Transverse colon (tissue), 4 donors: ENCODE data around the gene C9orf152. TPM values are rescaled to one million over a fixed set of nuclear protein-coding genes. Genes with fewer than 3 reads are reported as not detected.

Experiments used
- DNase-seq: peaks from one replicate; pipeline ENCODE4 v3.0.0-alpha.2; 2019
- H3K27ac ChIP-seq, 4 donors: fragments of 200-600 bp; sonication (generic); 2 replicates each; pipeline ENCODE4 v1.5.1; 2016 to 2018; ENCODE audit warnings: inconsistent platforms in 4 of 4
- H3K27me3 ChIP-seq: fragments of 200-600 bp; sonication (generic); 2 replicates; pipeline ENCODE4 v1.5.1; 2017; ENCODE audit warnings: inconsistent platforms
- H3K36me3 ChIP-seq, 4 donors: fragments of 200-600 bp; sonication (generic); 2 replicates each; pipeline ENCODE4 v1.5.1; 2017 to 2019; ENCODE audit warnings: inconsistent platforms in 4 of 4
- H3K4me1 ChIP-seq, 4 donors: fragments of 200-600 bp; sonication (generic); 2 replicates each; pipeline ENCODE4 v1.5.1; 2017 to 2020; ENCODE audit warnings: inconsistent platforms in 4 of 4
- H3K4me3 ChIP-seq, 4 donors: fragments of 200-600 bp; sonication (generic); 1 replicate in 1 of 4; 2 replicates in 3 of 4; pipeline versions ENCODE4 v1.5.1 to v1.6.1; 2017 to 2019; ENCODE audit warnings: inconsistent platforms in 4 of 4
- H3K9me3 ChIP-seq, 2 donors: fragments of 200-600 bp; sonication (generic); 2 replicates each; pipeline ENCODE4 v1.5.1; 2017 to 2019; ENCODE audit warnings: inconsistent platforms in 2 of 2
- EP300 ChIP-seq: sonication (generic); formaldehyde crosslinking; IDR thresholded peaks from one replicate; pipeline ENCODE4 v1.6.1; 2017; ENCODE audit warnings: antibody characterized with exemption, low read depth
- POLR2A ChIP-seq: fragments of 450-650 bp; IDR thresholded peaks from one replicate; pipeline ENCODE4 v1.6.1; 2016; ENCODE audit warnings: antibody characterized with exemption, mild to moderate bottlenecking, moderate library complexity
- POLR2AphosphoS5 ChIP-seq, 3 donors: sonication (generic); formaldehyde crosslinking; IDR thresholded peaks; one replicate each; pipeline ENCODE4 v1.6.1; 2016; ENCODE audit warnings: antibody characterized with exemption in 3 of 3
- WGBS, 2 donors: methylation state at CpG; one replicate each; pipeline ENCODE4 v1.1.5; 2018; ENCODE audit warnings: low coverage in 1 of 2; 5-methylcytosine and 5-hydroxymethylcytosine counted together
- in situ Hi-C, 4 donors: fragments of 200-750 bp; cut with MboI; loops; one replicate each; pipeline versions ENCODE4 v1.15.0 to v1.15.1; 2017; ENCODE audit warnings: low sequenced_read_pairs in 3 of 4, low pct_ligation_motif_present in 1 of 4, low pct_unique_long_range_greater_than_20kb in 1 of 4
- intact Hi-C: fragments of 100-400 bp; cut with DNase I; formaldehyde crosslinking; loops from one replicate; pipeline ENCODE4 v1.15.1; 2023; ENCODE audit warnings: low total_unique reads
- total RNA-seq, 4 donors: library from RNA; depleted of rRNA; stranded (reverse); fragments of >200 nt; gene quantifications; one replicate each; pipeline ENCODE4 v1.1.0, GENCODE V29; 2016
- TF ChIP-seq, protein P1 (sequence below), 5 experiments: fragments of 200-600 bp in 3 of 5; fragments of 450-650 bp in 2 of 5; sonication (generic) in 3 of 5; IDR thresholded peaks; 1 replicate in 2 of 5; 2 replicates in 3 of 5; pipeline ENCODE4 v1.5.1; 2016 to 2017; ENCODE audit warnings: antibody characterized with exemption in 5 of 5, inconsistent platforms in 3 of 5, mild to moderate bottlenecking in 2 of 5, moderate library complexity in 1 of 5

The C9orf152 gene, protein sequence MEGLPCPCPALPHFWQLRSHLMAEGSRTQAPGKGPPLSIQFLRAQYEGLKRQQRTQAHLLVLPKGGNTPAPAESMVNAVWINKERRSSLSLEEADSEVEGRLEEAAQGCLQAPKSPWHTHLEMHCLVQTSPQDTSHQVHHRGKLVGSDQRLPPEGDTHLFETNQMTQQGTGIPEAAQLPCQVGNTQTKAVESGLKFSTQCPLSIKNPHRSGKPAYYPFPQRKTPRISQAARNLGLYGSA
- 10 to 100 TPM in 3 of 4 donors, 1 to 10 TPM in 1; 9.7 to 31.4 (median 16.7) TPM for total RNA-seq

DNA sequence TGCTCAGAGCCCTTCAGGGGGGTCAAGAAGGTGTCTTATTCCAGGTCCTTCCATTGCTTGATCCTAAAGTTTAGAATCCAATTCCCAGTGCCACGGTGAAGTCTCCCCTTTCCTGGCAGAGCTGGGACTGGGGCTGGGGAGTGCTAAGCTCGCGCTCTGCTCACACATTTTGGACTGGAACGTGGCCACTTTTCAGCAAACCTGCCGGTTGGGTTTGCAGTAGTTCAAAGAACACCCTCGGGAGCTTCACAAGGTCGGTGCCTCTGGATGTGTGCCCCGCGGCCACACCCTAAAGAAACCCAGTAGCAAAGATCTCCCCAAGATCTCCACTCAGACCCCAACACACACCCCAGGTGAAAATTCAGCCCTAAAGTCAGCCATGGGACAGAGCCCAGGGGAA, at the start of gene C9orf152:
Gene C9orf152 (minus strand): TSS at position 129 of the 400 bp plus-strand sequence. CDS start 580 bp downstream, outside the sequence.
- no peaks in the 10 kb centered on the region for H3K27me3 ChIP-seq
- peaks cover 0 to 26% (median 4%) of the 10 kb centered on the region in 4 donors for H3K4me1 ChIP-seq
- intact Hi-C loops, result no loop called here
- DNase-seq, result peak; percentile 71
- no peaks in the 10 kb centered on the region for H3K36me3 ChIP-seq
- peak within 1 kb of the TSS; percentile 86 to 89 (median 87) for H3K27ac ChIP-seq
- in situ Hi-C loops, result no loop called here
- TF ChIP-seq POLR2AphosphoS5 (IDR thresholded peaks at IDR 0.05), result peak in 2 of 3 donors; percentile 26 to 41
- TF ChIP-seq, protein P1, sequence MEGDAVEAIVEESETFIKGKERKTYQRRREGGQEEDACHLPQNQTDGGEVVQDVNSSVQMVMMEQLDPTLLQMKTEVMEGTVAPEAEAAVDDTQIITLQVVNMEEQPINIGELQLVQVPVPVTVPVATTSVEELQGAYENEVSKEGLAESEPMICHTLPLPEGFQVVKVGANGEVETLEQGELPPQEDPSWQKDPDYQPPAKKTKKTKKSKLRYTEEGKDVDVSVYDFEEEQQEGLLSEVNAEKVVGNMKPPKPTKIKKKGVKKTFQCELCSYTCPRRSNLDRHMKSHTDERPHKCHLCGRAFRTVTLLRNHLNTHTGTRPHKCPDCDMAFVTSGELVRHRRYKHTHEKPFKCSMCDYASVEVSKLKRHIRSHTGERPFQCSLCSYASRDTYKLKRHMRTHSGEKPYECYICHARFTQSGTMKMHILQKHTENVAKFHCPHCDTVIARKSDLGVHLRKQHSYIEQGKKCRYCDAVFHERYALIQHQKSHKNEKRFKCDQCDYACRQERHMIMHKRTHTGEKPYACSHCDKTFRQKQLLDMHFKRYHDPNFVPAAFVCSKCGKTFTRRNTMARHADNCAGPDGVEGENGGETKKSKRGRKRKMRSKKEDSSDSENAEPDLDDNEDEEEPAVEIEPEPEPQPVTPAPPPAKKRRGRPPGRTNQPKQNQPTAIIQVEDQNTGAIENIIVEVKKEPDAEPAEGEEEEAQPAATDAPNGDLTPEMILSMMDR (IDR thresholded peaks at IDR 0.05), result no peak
- no peaks in the 10 kb centered on the region for H3K9me3 ChIP-seq
- WGBS, 2 donors, result 55% methylated on average over 9 of the region's 9 CpGs; no CpG with 5 or more reads in 1 of the 2 donors
- peak within 1 kb of the TSS in 3 of 4 donors; percentile 31 to 42 (median 35) for H3K4me3 ChIP-seq

DNA sequence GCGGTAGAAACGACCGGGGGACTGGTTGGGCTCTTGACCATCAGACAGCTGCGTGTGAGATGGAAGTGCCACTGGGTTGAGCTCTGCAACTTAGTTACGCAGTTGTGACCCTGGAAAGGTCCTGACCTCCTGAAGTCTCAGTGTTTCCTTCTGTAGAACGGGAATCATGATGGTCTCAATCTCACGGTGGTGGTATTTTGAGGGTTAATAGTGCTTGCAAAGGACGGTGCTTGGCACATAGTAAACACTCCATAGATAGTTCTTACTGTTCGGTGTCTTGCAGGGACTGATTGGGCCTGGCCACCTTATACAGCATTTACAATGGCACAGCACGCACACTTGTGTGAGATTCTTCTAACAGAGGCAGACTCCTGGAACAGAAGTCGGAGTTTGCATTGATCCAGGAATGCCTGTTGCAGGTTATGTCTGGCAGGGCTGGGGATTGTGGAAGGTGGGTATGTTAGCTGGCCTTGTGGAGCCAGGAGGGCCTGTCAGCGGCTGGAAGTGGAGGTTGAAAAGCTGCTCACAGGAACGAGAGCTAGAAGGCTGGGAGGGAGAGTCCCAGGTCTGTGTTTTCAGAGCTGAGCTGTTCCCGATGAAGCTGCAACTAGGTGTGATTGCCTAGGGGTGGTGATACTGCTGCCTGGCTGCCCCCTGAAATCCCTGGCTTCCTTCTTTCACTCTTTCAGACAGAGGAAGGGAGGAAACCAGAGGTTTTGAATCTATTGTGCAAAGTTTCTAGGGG, 49.3 kb upstream of the C9orf152 start:
- TF ChIP-seq POLR2A (no peak), POLR2AphosphoS5 (IDR thresholded peaks at IDR 0.05) (no peak), EP300 (no peak)
- TF ChIP-seq, protein P1 (IDR thresholded peaks at IDR 0.05), result no peak
- no peaks in the 10 kb centered on the region for H3K9me3 ChIP-seq
- H3K4me1 ChIP-seq, result peaks cover 29 to 66% (median 40%) of the 10 kb centered on the region in 4 donors
- intact Hi-C loops (no loop called here), in situ Hi-C loops (no loop called here)
- no peaks in the 10 kb centered on the region for H3K36me3 ChIP-seq
- 0 to 9% methylated on average over 5 to 14 of the region's 14 CpGs for WGBS, 2 donors
- H3K4me3 ChIP-seq, result peak overlapping the region; percentile 58 to 93 (median 82)
- peak overlapping the region; percentile 90 to 98 (median 98) for H3K27ac ChIP-seq
- H3K27me3 ChIP-seq, result no peaks in the 10 kb centered on the region
- DNase-seq, result peak; percentile 40

DNA sequence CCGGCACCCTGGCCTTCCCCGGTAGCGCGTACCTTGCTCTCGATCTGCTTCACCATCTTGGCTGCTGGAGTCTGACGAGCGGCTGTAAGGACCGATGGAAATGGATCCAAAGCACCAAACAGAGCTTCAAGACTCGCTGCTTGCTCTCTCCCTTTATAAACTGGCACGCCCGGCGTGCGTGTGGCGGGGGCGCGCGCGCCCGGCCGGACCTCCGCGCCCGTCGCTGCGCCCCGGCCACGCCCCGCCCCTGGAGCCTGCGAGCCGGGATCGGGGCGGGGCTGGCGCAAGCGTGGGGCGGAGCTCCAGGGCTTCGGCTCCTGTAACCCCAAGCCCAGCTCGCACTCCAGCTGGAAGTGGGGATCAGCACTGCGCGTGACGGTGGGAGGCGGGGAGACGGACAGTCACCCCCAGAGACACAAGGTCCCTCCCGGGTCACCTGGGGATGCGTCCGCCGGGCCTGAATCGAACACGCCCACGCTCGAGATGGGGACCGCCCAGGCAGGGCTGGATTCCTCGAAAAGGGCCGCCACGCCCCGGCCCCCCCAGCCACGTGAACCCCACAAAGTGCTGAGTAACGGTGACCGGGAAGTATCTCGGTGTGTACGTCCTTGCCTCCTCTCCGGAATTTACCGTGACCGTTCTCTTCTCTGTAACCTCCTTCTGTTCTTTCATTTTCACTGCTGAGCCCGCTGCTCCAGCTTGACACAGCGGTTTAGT, 48.6 kb upstream of the C9orf152 start, which contains the start of gene TXN:
Gene TXN (minus strand): TSS at position 128 of the 717 bp plus-strand sequence. CDS start 72 bp downstream, at position 56.
- Histone ChIP-seq H3K4me1 (peaks cover 29 to 66% (median 40%) of the 10 kb centered on the region in 4 donors), H3K4me3 (peak within 1 kb of the TSS; percentile 58 to 93 (median 93)), H3K27ac (peak within 1 kb of the TSS; percentile 90 to 98 (median 98)), H3K9me3 (no peaks in the 10 kb centered on the region), H3K27me3 (no peaks in the 10 kb centered on the region), H3K36me3 (no peaks in the 10 kb centered on the region)
- peak; percentile 95 for DNase-seq
- TF ChIP-seq POLR2A (peak; percentile 93), POLR2AphosphoS5 (IDR thresholded peaks at IDR 0.05) (peak; percentile 96 to 99 (median 98)), EP300 (peak; percentile 63)
- TF ChIP-seq, protein P1 (IDR thresholded peaks at IDR 0.05), result no peak
- 0% methylated on average over 2 to 61 of the region's 65 CpGs for WGBS, 2 donors
- in situ Hi-C loops (no loop called here), intact Hi-C loops (no loop called here)
